ENCODE measurements around the gene BEND6.
"Not testable (repeated sequence)": the region's sequence is repeated elsewhere in the genome, so short reads cannot be mapped to it uniquely, and the experiment has no call there.

The BEND6 gene

GRCh38 chr6:57038906-57039305 is 84.0 kb downstream of the BEND6 start:
- peak in 1 of 14 donors; percentile 86 for DNase-seq

- DNase-seq = no peak
These were observed 85.1 kb downstream of the BEND6 start for GRCh38 chr6:57040011-57040410.

GRCh38 chr6:57044061-57044460 is 89.2 kb downstream of the BEND6 start:
- DNase-seq = not testable (repeated sequence)

GRCh38 chr6:57044568-57044967 is 89.7 kb downstream of the BEND6 start:
- DNase-seq = no peak

- peak; percentile 56 to 96 (median 88) for DNase-seq
These were observed 91.7 kb downstream of the BEND6 start, which contains the start of gene KIAA1586 for GRCh38 chr6:57046332-57047256. Gene KIAA1586 (plus strand): TSS chr6:57046693. CDS start chr6:57046756, 63 bp downstream.

GRCh38 chr6:57047257-57047585 is 92.3 kb downstream of the BEND6 start:
- DNase-seq = not testable (repeated sequence)

GRCh38 chr6:57047859-57048258 is 93.0 kb downstream of the BEND6 start:
- not testable (repeated sequence) for DNase-seq

- no peak for DNase-seq
These were observed 93.7 kb downstream of the BEND6 start for GRCh38 chr6:57048577-57048976.

GRCh38 chr6:57063847-57064246 is 108.9 kb downstream of the BEND6 start:
- DNase-seq = no peak

GRCh38 chr6:57064809-57065208 is 109.9 kb downstream of the BEND6 start:
- no peak for DNase-seq

GRCh38 chr6:57068061-57068460 is 113.2 kb downstream of the BEND6 start:
- DNase-seq = no peak

GRCh38 chr6:57069228-57069627 is 114.3 kb downstream of the BEND6 start:
- no peak for DNase-seq

- no peak for DNase-seq
These were observed 115.0 kb downstream of the BEND6 start for GRCh38 chr6:57069920-57070331.

- DNase-seq = no peak
These were observed 117.2 kb downstream of the BEND6 start for GRCh38 chr6:57072108-57072507.

GRCh38 chr6:57074383-57074782 is 119.5 kb downstream of the BEND6 start:
- DNase-seq = no peak

GRCh38 chr6:57075092-57075491 is 120.2 kb downstream of the BEND6 start:
- DNase-seq = no peak

Measured in C1 segment of cervical spinal cord (tissue), 14 donors.